ENCODE results near the gene CYP24A1. TPM values are rescaled to one million over a fixed set of nuclear protein-coding genes. Genes with fewer than 3 reads are reported as not detected.

CYP24A1 gene
- total and polyA plus RNA-seq, 2 experiments from 2014 or later = not detected

GRCh38 chr20:54172532-54172855 lies 1.3 kb downstream of the CYP24A1 start:
- Histone ChIP-seq H3K4me3 (peak overlapping the region; percentile 16), H3K27me3 (peaks cover 93% of the 10 kb centered on the region), H3K4me1 (ENCODE audit: low read depth) (peaks cover 6% of the 10 kb centered on the region), H3K9me3 (ENCODE audit: low read depth) (no peaks in the 10 kb centered on the region), H3K27ac (no peak overlapping the region), H3K36me3 (no peaks in the 10 kb centered on the region)
- DNase-seq (ENCODE audit: low read depth in 1 of 2, low spot score in 1 of 2) = no peak
- no peak for TF ChIP-seq CTCF (IDR thresholded peaks at IDR 0.05; ENCODE audit: low read depth, low read length)

- TF ChIP-seq CTCF (IDR thresholded peaks at IDR 0.05; ENCODE audit: low read depth, low read length) = no peak
Measured at GRCh38 chr20:54170963-54171362, 2.8 kb downstream of the CYP24A1 start.

GRCh38 chr20:54170026-54170471 lies 3.7 kb downstream of the CYP24A1 start:
- no peaks in the 10 kb centered on the region for H3K36me3 ChIP-seq
- H3K9me3 ChIP-seq (ENCODE audit: low read depth) = no peaks in the 10 kb centered on the region
- no peak for DNase-seq (ENCODE audit: low read depth in 1 of 2, low spot score in 1 of 2)
- H3K4me1 ChIP-seq (ENCODE audit: low read depth) = peaks cover 6% of the 10 kb centered on the region
- no peak for TF ChIP-seq CTCF (IDR thresholded peaks at IDR 0.05; ENCODE audit: low read depth, low read length)
- H3K27ac ChIP-seq = no peak overlapping the region
- no peak overlapping the region for H3K4me3 ChIP-seq
- H3K27me3 ChIP-seq = peaks cover 69% of the 10 kb centered on the region

More at GRCh38 chr20:54170963-54171362, 2.8 kb downstream of the CYP24A1 start:
- Histone ChIP-seq H3K27ac (no peak overlapping the region), H3K27me3 (peaks cover 78% of the 10 kb centered on the region), H3K4me1 (ENCODE audit: low read depth) (peaks cover 6% of the 10 kb centered on the region), H3K36me3 (no peaks in the 10 kb centered on the region), H3K9me3 (ENCODE audit: low read depth) (no peaks in the 10 kb centered on the region), H3K4me3 (no peak overlapping the region)
- DNase-seq (ENCODE audit: low read depth in 1 of 2, low spot score in 1 of 2) = no peak

- DNase-seq (ENCODE audit: low read depth in 1 of 2, low spot score in 1 of 2) = no peak
- peaks cover under 1% of the 10 kb centered on the region for H3K4me1 ChIP-seq (ENCODE audit: low read depth)
- H3K9me3 ChIP-seq (ENCODE audit: low read depth) = no peaks in the 10 kb centered on the region
- no peak overlapping the region for H3K4me3 ChIP-seq
- H3K36me3 ChIP-seq = no peaks in the 10 kb centered on the region
- H3K27ac ChIP-seq = no peak overlapping the region
- no peak for TF ChIP-seq CTCF (IDR thresholded peaks at IDR 0.05; ENCODE audit: low read depth, low read length)
- peaks cover 61% of the 10 kb centered on the region for H3K27me3 ChIP-seq
Measured at GRCh38 chr20:54168961-54169862, 4.6 kb downstream of the CYP24A1 start.

GRCh38 chr20:54167909-54168872 lies 5.6 kb downstream of the CYP24A1 start:
- no peak for TF ChIP-seq CTCF (IDR thresholded peaks at IDR 0.05; ENCODE audit: low read depth, low read length)
- H3K4me3 ChIP-seq = no peak overlapping the region
- peaks cover 51% of the 10 kb centered on the region for H3K27me3 ChIP-seq
- no peak overlapping the region for H3K27ac ChIP-seq
- H3K9me3 ChIP-seq (ENCODE audit: low read depth) = no peaks in the 10 kb centered on the region
- DNase-seq (ENCODE audit: low read depth in 1 of 2, low spot score in 1 of 2) = peak in 1 of 2 donors; percentile 40
- H3K4me1 ChIP-seq (ENCODE audit: low read depth) = no peaks in the 10 kb centered on the region
- H3K36me3 ChIP-seq = no peaks in the 10 kb centered on the region
